Nucleus accumbens (tissue), 56 donors: ENCODE data around the gene ZC3H7B.
A peak's percentile ranks its signal among the peaks of the same experiment; 100 is the strongest.
"Not testable (repeated sequence)": the region's sequence is repeated elsewhere in the genome, so short reads cannot be mapped to it uniquely, and the experiment has no call there.

Source experiments
- DNase-seq, 56 donors: peaks; one replicate each; lab custom pipeline; 2025; lab: John Stamatoyannopoulos, UW

ZC3H7B gene, protein sequence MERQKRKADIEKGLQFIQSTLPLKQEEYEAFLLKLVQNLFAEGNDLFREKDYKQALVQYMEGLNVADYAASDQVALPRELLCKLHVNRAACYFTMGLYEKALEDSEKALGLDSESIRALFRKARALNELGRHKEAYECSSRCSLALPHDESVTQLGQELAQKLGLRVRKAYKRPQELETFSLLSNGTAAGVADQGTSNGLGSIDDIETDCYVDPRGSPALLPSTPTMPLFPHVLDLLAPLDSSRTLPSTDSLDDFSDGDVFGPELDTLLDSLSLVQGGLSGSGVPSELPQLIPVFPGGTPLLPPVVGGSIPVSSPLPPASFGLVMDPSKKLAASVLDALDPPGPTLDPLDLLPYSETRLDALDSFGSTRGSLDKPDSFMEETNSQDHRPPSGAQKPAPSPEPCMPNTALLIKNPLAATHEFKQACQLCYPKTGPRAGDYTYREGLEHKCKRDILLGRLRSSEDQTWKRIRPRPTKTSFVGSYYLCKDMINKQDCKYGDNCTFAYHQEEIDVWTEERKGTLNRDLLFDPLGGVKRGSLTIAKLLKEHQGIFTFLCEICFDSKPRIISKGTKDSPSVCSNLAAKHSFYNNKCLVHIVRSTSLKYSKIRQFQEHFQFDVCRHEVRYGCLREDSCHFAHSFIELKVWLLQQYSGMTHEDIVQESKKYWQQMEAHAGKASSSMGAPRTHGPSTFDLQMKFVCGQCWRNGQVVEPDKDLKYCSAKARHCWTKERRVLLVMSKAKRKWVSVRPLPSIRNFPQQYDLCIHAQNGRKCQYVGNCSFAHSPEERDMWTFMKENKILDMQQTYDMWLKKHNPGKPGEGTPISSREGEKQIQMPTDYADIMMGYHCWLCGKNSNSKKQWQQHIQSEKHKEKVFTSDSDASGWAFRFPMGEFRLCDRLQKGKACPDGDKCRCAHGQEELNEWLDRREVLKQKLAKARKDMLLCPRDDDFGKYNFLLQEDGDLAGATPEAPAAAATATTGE

DNA sequence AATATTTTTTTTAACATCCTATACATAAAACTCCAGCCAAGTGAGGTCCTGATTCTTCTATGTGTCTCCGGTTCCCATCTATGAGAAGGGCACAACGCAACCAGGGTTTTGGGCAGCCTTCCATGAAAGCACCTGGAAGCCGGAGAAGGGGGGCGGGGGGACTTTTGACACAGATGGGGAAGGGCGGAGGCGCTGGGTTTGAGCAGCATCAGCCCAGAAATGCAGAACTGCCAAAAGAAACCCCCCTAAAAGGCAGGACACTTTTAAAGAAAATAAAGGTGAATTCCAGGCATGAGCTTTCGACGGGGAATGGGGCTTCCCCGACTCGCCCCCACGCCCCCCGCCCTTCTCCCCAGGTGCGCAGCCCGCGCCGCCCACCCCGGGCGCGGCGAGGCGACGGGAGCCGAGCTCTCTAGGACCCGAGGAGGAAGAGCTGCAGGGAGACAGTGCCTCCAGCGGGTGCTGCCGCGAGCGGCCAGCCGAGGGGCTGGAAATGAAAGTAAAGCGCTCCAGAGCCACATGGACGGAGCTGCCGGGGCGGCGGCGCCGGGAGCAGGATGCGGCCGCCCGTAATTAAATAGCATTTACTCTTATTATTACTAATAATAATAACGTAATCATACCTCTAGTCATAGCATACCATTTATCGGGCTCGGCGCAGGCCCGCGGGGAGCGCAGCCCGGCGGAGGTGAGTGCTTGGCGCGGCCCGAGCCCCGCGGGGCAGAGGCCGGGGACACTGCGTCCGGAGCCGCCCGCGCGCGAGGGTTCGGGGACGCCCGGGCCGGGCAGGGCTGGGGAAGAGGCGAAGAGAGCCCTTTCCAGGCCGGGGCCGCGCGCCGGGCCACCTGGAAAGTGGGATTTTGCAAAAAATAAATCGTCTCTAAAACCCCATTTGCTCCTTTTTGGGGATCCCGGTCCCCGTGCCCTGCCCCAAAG lies at the start of gene ZC3H7B:
Gene ZC3H7B, plus strand, starts transcription at position 441 of the 936 bp plus-strand sequence. CDS start 19,136 bp downstream, outside the sequence.
- DNase-seq, result peak in 55 of 56 donors; percentile 22 to 87 (median 65)

DNA sequence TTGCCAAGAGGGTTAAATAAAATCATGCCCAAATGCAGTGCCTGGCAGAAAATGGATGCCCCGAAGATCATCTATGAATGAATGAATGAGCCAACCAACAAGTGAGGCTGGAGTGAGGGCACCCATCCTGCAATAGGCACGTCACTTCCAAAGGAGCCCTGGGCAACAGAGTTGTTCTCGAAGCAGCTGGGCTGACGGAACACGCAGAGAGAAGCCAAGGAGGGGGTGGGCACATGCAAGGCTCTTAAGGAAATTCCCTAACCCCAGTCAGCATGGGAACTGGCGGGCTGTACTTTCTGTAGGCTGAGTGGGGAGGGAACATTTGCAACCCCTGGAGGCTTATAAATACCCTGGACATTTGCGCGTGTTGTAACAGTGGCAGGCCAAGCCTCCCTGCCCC lies 49.0 kb upstream of the ZC3H7B start:
- peak in 1 of 56 donors; percentile 14 for DNase-seq

DNA sequence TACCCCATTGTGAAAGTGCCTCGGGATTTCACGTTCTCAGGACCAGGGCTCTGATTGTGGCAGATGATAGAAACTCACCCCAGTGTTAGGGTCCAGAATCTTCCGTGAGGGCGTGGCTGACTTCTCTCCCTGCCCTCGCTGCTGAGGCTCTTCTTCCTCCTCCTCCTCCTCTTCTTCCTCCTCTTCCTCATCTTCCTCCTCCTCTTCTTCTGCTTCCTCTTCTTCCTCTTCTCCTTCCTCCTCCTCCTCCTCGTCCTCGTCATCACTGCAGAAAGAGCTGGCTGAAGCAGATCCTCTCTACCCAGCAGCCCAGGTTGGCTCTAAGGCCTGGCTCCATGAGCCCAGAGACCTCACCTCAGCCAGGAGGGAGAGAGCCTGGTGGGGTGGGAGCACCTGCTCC lies 47.1 kb upstream of the ZC3H7B start:
- DNase-seq, result no peak

DNA sequence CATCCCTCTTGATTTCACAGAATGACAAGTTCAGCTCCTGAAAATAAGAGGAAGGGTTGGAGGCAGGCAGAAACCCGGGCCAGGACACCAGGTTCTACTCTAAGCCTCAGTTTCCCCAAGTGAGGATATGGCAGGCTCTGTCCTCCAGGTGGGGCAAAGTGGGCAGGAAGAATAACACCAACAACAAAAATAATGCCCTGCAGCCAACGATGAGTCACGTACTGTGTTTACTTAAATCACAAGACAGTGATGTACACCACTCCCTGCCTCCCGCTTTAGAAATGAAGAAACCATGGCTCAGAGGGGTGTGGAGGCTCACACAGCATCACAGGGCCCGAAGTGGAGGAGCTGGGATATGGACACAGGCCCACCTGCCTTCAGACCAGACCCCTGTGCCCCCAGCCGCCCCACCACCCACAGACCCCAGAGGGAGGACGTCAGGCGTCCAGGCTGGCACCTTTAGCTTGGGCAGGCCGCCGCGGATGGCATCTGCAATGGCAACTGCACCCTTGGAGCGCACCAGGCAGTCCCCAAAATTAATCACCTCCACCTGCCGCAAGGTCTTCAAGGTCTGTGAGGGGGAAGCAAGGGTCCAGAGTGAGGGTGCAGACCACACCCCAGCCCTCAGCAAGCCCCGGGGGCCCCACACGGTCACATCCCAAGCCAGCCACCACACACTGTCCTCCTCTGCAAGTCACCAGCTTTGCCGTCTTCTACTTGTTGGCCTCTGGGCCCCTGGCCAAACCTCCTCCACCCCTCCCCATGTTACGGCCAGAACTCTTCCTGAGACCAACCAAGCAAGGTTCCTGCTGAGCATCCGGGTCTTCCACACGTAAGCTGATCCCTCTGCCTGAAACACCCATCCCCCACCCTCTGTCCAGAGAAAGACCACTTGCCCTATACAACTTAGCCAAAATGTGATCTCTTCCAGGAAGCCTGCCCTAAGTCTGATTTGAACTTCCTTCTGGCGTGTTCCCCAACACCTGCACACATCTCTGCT lies 44.8 kb upstream of the ZC3H7B start:
- no peak for DNase-seq

DNA sequence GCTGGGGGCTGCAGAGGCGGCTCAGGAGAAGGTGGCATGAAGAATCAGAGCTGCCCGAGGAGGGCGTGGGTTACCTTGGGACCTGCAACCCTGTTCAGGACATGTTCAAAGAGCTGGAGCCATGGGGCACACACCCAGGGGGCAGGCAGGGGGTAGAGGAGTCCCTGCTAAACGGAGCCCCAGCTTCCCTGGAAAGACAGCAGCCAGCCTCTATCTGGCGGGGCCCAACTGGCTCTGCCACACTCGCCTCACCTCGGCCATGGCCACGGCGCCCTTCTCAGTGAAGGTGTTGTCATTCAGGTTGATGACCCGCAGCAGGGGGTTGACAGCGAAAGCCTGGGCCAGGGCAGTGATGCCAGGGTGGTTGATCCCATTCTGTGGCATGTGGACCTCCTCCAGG lies 43.6 kb upstream of the ZC3H7B start:
- DNase-seq, result no peak

DNA sequence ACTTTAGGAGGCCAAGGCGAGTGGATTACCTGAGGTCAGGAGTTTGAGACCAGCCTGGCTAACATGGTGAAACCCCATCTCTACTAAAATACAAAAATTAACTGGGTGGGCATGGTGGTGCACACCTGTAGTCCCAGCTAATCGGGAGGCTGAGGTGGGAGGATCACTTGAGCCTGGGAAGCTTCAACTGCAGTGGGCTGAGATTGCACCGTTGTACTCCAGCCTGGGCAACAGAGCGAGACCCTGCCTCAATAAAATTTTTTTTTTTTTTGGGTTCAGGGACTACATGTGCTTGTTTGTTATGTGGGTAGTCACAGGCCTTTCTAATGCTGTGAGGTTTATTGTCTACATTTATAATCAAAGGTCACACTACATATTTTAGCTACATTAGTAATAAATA lies 41.6 kb upstream of the ZC3H7B start:
- not testable (repeated sequence) for DNase-seq

DNA sequence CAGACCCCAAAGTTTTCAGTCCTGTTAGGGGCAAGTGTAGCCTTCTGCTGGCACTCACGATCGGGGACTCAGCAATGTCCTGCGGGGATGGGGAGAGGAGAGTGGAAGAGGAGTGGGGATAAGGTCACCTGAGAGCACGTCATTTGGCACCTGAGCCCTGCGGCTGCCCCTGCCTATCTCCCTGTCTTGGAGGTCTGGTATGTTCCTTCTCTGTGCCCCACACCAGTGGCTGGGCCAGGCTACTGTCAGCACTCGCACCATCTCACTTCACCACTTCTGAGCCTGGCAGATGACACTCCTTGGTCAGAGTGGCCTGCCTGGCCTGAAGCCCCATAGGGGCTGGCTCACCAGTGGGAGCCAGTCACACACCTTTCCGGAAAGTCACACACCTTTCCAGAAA lies 40.5 kb upstream of the ZC3H7B start:
- no peak for DNase-seq

DNA sequence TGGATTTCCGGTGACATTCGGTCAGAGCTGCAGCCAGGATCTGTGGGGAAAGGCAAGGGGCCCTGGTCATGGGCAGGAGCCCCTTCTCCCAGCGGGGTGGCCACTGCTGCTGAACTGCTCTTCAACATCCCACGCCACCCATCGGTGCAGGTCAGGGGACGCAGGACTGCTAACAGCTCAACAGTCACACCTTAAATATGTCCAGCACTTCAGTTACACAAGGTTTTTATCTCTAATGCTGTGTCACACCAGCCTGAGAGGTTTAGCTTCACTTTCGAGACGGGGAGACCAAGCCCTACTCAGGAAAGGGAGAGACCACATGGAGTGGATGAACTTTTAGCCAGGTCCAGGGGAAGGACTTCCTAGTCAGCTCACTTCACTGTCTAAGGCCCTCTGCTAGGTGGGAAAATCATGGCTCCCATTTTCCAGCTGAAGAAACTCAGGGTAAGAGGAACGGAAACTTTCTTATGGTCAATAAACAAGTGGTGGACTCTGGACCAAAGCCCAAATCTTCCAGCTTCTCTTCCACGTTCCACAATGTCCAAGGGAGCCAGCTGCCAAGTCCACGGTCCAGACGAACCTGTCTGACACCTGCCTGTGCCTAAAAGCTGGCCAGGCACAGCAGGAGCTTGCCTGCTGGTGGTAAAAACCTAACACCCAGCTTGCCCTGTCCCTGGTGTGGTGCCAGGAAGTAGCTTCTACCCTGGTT lies 39.6 kb upstream of the ZC3H7B start:
- DNase-seq, result no peak

DNA sequence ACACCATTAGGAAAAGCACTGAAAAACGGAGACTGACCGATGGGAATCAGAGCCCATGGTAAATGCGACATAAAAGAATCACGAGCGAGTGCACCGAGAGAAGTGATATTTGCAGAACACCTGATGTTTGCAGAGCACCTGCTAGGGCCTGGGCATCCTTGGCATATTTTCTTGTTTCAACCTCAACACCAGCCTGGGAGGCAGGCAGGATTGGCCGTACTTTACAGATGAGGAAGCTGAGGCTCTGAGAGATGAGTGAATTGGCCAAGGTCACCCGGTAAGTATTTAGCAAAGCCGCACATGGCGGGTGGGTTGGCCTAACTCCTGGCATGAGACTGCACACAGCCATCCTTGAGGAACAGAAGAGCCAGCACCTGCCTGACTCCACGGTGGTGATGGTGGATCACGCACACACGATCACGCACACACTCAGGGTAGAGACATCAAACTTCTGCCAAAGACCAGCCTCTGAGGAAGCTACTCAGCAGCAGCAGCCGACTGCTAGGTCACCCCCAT lies 39.0 kb upstream of the ZC3H7B start:
- DNase-seq, result no peak

DNA sequence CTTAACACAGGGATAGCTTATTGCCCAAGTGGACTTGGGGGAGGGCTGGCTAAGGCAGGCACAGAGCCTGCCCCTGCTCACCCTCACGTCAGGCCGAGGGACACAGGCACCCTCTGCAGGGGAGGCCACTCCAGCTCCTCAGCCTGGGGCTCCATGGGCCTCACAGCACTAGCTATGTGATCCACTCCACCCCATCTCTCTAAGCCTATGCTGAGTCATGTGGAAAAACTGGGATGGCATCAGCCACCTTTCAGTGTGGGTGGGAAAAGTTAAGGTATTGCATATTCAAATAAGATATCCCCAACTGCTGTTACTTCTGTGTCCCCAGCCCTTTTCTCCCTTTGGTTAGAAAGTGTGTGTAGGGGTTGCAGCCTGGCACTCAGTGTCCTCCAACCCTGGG lies 37.6 kb upstream of the ZC3H7B start:
- DNase-seq, result peak in 15 of 56 donors; percentile 10 to 45 (median 21)

DNA sequence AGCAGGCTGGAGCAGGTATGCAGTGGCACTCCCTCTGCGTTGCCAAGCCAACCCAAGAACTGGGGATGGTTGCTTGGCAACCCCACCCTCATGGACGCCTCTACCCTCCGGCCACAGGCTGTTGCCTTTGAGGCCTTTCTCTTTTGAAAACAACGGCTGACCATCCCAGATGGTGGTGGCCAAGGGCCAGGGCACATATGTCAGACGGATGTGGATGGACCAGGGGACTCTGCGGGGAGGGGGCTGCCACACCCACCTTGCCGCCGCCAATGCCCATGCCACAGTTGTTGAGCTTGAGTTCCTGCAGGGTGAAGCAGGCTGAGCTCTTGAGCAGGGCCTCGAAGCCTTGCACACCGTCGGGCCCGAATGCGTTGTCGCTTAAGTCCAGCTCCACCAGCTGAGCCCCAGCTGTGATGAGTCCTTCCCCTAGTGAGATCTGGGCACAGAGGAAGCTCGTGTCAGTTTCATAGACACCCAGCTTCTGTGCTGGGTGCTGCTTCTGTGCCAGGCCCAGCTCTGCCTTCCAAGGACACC lies 36.9 kb upstream of the ZC3H7B start:
- DNase-seq, result peak in 51 of 56 donors; percentile 32 to 93 (median 82)

DNA sequence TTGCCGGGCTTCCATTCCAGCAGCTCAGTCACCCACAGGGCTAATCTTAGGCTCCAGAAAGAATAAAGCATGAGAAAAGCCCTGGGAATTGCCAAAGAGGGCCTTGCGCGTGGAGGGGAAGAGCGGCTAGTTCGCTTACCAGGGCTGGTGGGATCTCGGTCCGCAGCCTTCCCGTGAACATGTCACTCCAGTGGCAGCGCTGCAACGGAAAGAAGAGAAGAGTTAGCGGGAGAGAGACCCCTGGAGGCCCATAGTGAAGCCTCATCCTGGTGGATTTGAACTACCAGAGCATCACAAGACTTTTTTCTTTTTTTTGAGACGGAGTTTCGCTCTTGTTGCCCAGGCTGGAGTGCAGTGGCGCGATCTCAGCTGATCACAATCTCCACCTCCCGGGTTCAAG lies 33.4 kb upstream of the ZC3H7B start:
- no peak for DNase-seq

DNA sequence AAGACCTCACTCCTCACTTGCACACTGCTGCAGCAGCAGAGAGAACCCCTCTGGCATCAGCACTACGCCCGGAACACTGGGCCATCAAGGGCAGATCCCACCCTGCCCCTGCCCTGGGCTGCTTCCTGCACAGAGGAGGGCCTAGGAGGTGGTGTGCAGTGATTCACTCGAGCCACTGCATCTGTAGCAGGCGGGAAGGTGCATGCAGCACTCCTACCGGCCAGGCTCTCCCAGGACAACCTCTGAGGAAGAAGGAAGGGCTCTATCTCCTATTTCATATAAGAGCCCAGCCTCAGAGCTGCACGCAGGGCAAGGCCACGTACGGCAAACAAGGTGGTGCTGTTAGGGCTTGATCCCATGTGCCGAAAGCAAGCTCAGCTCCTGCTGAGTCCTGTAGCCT lies 29.5 kb upstream of the ZC3H7B start:
- no peak for DNase-seq

DNA sequence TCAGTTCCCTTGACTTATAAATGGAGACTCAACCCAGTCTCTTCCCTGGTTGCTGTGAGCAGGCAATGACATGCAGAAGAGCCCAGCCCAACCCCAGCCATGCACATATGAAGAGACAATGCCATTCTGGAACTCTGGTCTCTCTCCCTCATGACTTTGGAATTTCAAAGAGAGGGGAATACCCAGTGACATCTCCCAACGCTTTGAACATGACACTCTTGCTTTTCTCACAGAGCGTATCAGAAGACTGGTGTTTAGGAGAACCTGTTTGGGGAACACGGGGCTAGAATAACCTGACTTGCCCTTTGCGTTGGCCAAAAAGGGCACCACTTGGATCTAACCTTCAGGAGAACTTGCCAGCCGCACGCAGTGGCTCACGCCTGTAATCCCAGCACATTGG lies 28.2 kb upstream of the ZC3H7B start:
- no peak for DNase-seq

DNA sequence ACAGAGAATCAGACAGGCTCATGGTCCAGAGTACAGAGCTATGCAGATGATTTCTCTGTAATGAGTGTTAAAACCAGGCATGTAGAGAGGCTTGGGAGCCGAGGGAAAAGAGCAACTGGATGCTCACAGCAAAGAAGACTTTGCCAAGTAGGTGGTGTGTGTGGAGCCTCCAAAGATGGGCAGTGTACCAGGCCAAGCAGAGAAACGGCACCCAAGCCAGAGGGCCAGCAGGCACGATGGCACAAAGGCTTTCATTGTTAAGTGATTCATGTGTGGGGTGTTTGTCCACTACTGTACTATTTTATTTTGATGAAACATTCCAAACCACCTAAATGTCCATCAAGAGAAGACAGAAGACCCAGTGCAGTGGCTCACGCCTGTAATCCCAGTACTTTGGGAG lies 26.5 kb upstream of the ZC3H7B start:
- peak in 45 of 56 donors; percentile 4 to 83 (median 54) for DNase-seq

DNA sequence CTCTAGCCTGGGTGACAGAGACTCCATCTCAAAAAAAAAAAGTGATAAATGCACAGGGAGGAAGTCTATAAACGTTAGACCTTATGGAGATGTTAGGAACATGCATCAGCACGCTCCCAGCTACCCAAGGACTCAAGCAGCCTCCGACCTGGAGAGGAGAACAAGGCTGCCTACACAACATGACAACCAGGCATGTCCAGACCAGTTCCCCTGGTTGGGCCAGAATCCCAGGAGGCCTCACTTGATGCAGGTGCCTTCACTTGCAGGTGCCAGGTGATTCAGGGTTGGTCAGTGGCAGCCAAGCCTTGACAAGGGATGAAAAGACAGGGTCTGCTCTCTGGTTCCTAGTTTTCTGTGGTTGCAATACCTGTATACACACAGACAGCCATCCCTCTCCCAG lies 21.3 kb upstream of the ZC3H7B start:
- no peak for DNase-seq

DNA sequence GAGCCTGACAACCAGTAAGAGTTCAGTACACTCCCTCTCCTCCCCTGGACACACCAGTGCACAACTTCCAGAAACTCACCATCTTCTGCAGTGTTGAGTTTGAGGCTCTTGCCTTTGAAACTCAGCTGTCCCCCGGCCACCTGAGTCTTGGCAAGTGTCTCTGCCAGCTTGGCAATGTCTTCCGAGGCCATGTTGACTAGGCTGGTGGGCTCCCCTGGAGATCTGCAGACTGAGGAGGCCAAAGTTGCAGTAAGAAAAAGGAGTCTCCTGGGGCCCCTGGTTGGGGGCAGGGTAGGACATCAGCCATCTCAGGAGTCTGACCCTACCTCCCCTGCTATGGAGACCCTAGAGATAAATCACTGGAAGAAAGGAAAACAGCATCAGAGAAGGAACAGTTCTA lies 20.5 kb upstream of the ZC3H7B start:
- no peak for DNase-seq

DNA sequence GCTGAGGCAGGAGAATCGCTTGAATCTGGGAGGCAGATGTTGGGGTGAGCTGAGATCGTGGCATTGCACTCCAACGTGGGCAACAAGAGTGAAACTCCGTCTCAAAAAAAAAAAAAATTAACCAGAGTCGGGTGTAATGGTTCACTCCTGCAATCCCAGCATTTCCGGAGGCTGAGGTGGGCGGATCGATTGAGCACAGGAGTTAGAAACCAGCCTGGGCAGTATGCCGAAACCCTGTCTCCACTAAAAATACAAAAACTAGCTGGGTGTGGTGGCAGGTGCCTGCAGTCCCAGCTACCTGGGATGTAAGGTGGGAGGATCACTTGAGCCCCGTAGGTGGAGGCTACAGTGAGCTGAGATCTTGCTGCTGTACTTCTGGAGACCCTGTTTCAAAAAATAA lies 16.9 kb upstream of the ZC3H7B start:
- DNase-seq, result no peak
